Neuron (in vitro differentiated cells): ENCODE data around the gene CD4.

Experiments used
- H2AFZ ChIP-seq: one replicate; pipeline ENCODE4 v1.6.1; 2013; ENCODE audit warnings: low read depth, mild to moderate bottlenecking, inconsistent platforms, low read length, moderate library complexity
- H3K27me3 ChIP-seq: one replicate; pipeline ENCODE4 v1.6.1; 2013; ENCODE audit warnings: low read length; ENCODE audit not compliant: insufficient read depth
- H3K36me3 ChIP-seq: one replicate; pipeline ENCODE4 v1.6.1; 2013; ENCODE audit warnings: low read length; ENCODE audit not compliant: insufficient read depth
- H3K4me1 ChIP-seq: one replicate; pipeline ENCODE4 v1.6.1; 2013; ENCODE audit warnings: low read length; ENCODE audit not compliant: insufficient read depth
- H3K4me3 ChIP-seq: 2 replicates; pipeline ENCODE4 v1.5.1; 2013; ENCODE audit warnings: mild to moderate bottlenecking, low read length, moderate library complexity
- H3K9me3 ChIP-seq: one replicate; pipeline ENCODE4 v1.6.1; 2013; ENCODE audit warnings: low read length

The CD4 gene

GRCh38 chr12:6827437-6827911 lies 38.1 kb downstream of the CD4 start:
- Histone ChIP-seq H3K9me3 (no peaks in the 10 kb centered on the region), H3K36me3 (peaks cover 24% of the 10 kb centered on the region), H3K27me3 (no peaks in the 10 kb centered on the region), H3K4me1 (peaks cover 31% of the 10 kb centered on the region), H2AFZ (no peak overlapping the region), H3K4me3 (peak overlapping the region; percentile 31)

GRCh38 chr12:6827982-6828780 lies 38.9 kb downstream of the CD4 start, which contains the start of gene P3H3:
TSS of gene P3H3 (plus strand) at chr12:6828407. CDS start at chr12:6828441, 34 bp downstream.
- Histone ChIP-seq H3K36me3 (peaks cover 27% of the 10 kb centered on the region), H3K27me3 (no peaks in the 10 kb centered on the region), H3K9me3 (no peaks in the 10 kb centered on the region), H2AFZ (peak within 1 kb of the TSS; percentile 49), H3K4me1 (peaks cover 29% of the 10 kb centered on the region), H3K4me3 (peak within 1 kb of the TSS; percentile 73)

DNA sequence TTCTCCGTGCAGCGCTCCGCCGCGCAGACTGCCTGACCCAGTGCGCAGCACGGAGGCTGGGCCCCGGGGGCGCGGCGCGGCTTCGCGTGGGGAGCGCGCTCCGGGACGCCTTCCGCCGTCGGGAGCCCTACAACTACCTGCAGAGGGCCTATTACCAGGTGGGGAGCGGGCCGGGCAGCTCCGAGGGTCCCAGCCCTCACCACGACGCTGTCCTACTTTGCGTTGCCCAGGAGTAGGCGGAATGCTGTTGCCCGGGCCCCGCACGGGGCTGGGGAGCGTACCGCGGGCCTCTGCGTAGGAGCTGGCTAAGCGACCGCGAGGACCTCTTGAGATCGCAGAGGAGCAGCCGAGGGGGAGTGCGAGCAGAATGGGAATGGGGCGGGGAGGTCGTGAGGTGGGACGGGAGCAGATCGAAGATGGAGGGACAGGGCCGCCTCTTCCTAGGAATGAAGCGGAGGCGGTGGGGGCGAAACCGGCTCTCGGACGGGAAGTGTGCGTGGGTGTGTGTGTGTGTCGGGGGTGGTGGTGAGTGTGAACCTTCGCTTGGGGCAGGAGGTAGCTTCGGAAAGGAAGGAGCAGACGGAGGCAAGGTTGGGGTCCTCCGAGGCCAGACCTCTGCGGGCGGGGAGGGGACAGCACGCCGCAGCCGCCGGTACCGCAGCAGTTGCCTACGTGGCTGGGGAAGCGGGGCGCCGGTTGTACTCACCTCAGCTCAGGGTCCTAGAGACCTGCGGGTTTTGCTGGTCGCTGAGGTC lies 39.6 kb downstream of the CD4 start:
- peak overlapping the region; percentile 73 for H3K4me3 ChIP-seq

DNA sequence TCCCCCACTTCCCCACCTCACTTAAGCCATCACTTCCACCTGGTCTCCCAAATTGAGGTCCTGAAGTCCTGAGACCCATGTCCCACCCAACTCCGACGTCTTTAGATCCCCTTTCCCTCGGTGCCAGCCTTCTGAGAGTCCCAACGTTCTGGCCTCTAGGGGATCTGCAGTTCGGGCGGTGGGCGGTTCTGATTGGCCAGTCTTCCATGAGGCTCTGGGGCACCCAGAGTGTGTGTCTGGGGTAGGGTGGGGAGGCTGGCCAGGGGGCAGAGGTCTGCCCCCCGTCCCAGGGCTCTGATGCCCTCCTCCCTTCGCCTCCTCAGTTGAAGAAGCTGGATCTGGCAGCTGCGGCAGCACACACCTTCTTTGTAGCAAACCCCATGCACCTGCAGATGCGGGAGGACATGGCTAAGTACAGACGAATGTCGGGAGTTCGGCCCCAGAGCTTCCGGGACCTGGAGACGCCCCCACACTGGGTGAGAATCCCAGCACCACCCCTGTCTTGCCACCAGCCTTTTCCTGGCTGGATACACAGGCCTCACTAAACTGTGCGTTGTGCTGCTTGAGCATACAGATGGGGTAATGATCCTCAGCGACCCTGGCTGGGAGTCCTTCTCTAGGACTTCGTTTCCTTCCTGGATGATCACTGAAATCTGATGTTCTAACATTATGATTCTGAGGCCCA lies 40.4 kb downstream of the CD4 start:
- peak overlapping the region; percentile 73 for H3K4me3 ChIP-seq
- peak overlapping the region; percentile 49 for H2AFZ ChIP-seq
- H3K9me3 ChIP-seq: no peaks in the 10 kb centered on the region
- H3K27me3 ChIP-seq: no peaks in the 10 kb centered on the region
- H3K36me3 ChIP-seq: peaks cover 40% of the 10 kb centered on the region
- peaks cover 27% of the 10 kb centered on the region for H3K4me1 ChIP-seq

More for the DNA sequence above, 39.6 kb downstream of the CD4 start:
- Histone ChIP-seq H3K4me1 (peaks cover 27% of the 10 kb centered on the region), H3K27me3 (no peaks in the 10 kb centered on the region), H2AFZ (peak overlapping the region; percentile 49), H3K36me3 (peaks cover 35% of the 10 kb centered on the region), H3K9me3 (no peaks in the 10 kb centered on the region)

DNA sequence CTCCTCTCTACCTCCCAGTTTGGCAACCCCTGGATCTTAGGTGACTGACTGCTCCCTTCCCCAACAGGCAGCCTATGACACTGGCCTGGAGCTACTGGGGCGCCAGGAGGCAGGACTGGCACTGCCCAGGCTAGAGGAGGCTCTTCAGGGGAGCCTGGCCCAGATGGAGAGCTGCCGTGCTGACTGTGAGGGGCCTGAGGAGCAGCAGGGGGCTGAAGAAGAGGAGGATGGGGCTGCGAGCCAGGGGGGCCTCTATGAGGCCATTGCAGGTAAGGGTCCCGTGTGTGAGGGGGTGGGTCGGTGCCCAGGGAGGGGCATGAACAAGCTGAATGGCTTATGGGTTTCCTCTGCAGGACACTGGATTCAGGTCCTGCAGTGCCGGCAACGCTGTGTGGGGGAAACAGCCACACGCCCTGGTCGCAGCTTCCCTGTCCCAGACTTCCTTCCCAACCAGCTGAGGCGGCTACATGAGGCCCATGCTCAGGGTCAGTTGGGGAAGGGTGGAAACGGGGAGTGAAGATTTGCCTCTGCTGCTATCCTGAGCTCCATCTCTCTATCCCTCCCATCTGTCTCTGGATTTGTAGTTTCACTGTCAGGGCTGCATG lies 41.1 kb downstream of the CD4 start:
- Histone ChIP-seq H3K36me3 (peaks cover 45% of the 10 kb centered on the region), H2AFZ (no peak overlapping the region), H3K27me3 (no peaks in the 10 kb centered on the region), H3K4me3 (no peak overlapping the region), H3K9me3 (no peaks in the 10 kb centered on the region), H3K4me1 (peaks cover 23% of the 10 kb centered on the region)

- no peaks in the 10 kb centered on the region for H3K9me3 ChIP-seq
- H3K36me3 ChIP-seq: peaks cover 45% of the 10 kb centered on the region
- no peak overlapping the region for H3K4me3 ChIP-seq
- no peaks in the 10 kb centered on the region for H3K27me3 ChIP-seq
- H3K4me1 ChIP-seq: peaks cover 18% of the 10 kb centered on the region
- no peak overlapping the region for H2AFZ ChIP-seq
Observed at GRCh38 chr12:6830999-6831398, 41.7 kb downstream of the CD4 start.

DNA sequence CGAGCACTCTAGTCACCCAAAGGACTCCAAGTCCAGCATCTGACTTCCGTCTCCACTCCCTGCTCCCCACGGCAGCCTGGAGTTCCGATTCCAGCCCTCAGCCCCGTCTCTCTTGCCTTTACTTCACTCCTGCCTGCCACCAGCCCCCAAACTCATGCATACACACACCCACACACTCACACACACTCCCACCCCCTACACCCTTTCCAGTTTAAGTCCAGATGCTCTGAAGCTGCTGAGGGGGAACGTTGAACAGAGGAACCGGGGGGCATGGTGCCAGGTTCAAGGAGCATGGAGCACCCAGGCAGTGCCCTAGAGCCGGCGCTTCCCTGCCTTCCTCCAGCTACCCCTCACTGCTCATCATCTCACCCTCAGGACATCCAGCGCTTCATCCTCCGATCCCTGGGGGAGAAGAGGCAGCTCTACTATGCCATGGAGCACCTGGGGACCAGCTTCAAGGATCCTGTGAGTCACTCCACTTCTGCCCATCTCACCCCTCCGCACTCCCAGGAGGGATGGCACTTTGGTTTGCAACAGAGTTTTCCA lies 42.2 kb downstream of the CD4 start:
- Histone ChIP-seq H3K4me1 (peaks cover 17% of the 10 kb centered on the region), H3K27me3 (no peaks in the 10 kb centered on the region), H2AFZ (no peak overlapping the region), H3K9me3 (no peaks in the 10 kb centered on the region), H3K36me3 (peaks cover 50% of the 10 kb centered on the region), H3K4me3 (no peak overlapping the region)

DNA sequence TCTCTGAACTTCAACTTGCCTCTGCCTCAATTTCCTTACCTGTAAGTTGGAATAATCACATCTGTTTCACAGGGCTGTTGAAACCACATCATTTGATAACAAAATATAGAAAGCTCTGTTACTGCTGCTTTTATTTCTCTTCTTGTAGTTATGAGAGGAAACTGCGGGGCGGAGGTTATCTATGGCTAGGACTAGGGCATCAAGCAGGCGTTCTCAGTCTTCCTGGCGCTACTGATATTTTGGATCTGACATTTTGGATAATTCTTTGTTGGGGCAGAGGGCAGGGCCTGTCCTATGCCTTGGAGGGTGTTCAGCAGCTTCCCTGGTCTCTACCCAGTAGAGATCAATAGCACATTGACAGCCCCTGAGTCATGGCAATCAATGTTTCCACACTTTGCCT lies 42.8 kb downstream of the CD4 start:
- no peak overlapping the region for H3K4me3 ChIP-seq
- H3K36me3 ChIP-seq: peaks cover 56% of the 10 kb centered on the region
- no peak overlapping the region for H2AFZ ChIP-seq
- no peaks in the 10 kb centered on the region for H3K27me3 ChIP-seq
- peaks cover 12% of the 10 kb centered on the region for H3K4me1 ChIP-seq
- H3K9me3 ChIP-seq: no peaks in the 10 kb centered on the region

GRCh38 chr12:6833189-6833890 lies 44.0 kb downstream of the CD4 start:
- Histone ChIP-seq H3K27me3 (no peaks in the 10 kb centered on the region), H3K4me1 (peaks cover 7% of the 10 kb centered on the region), H2AFZ (no peak overlapping the region), H3K4me3 (no peak overlapping the region), H3K9me3 (no peaks in the 10 kb centered on the region), H3K36me3 (peaks cover 68% of the 10 kb centered on the region)

DNA sequence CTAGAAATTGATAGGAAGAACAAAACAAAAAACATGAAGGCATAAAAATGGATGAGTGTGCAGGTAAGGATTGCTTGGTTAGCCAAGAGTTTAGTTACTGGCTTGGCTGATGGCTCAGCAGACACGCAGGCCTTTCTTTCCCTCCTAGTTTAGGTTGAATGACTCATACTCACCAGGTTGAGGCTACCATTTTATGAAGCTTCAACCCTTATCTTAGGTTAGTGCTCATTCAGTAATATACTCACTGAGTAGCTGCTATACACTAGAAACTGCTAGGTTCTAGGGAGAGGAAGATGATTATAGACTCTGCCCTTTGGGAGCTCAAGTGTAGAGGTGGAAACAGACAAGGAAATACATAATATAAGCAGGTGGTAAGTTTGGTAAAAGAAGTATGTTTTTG lies 44.9 kb downstream of the CD4 start:
- H3K36me3 ChIP-seq: peaks cover 76% of the 10 kb centered on the region
- H2AFZ ChIP-seq: no peak overlapping the region
- no peak overlapping the region for H3K4me3 ChIP-seq
- H3K27me3 ChIP-seq: no peaks in the 10 kb centered on the region
- peaks cover 12% of the 10 kb centered on the region for H3K4me1 ChIP-seq
- no peaks in the 10 kb centered on the region for H3K9me3 ChIP-seq

DNA sequence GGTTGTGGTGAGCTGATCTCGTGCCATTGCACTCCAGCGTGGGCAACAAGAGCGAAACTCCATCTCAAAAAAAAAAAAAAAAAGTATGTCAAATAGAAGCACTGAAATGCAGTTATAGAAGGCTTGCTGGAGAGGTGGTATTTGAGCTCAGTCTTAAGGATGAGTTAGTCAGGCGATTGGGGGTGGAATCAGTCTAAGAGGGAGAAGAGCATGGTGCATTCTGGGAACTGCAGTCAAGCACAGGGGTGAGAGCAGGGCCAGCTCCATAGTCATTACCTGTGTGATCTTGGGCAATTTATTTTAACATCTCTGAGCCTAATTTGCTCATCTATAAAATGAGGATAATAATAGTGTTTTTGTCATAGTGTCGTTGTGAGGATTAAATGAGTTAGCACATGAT lies 45.5 kb downstream of the CD4 start:
- Histone ChIP-seq H2AFZ (no peak overlapping the region), H3K9me3 (no peaks in the 10 kb centered on the region), H3K27me3 (no peaks in the 10 kb centered on the region), H3K36me3 (peaks cover 81% of the 10 kb centered on the region), H3K4me1 (peaks cover 12% of the 10 kb centered on the region), H3K4me3 (no peak overlapping the region)

- peaks cover 66% of the 10 kb centered on the region for H3K36me3 ChIP-seq
- no peak overlapping the region for H2AFZ ChIP-seq
- peaks cover 8% of the 10 kb centered on the region for H3K4me1 ChIP-seq
- H3K4me3 ChIP-seq: no peak overlapping the region
- no peaks in the 10 kb centered on the region for H3K27me3 ChIP-seq
- no peaks in the 10 kb centered on the region for H3K9me3 ChIP-seq
Observed at GRCh38 chr12:6836851-6837250, 47.5 kb downstream of the CD4 start.
